Stimulated activated naive CD8-positive, alpha-beta T cell treated with anti-CD3 and anti-CD28 coated beads, Interleukin-15, amount 100 ng/mL, for 72 hours (primary cell): ENCODE data around the gene NXPH1.

Experiments used
- ATAC-seq: fragments of 150-1000 bp; cut with Tn5 transposase; 2 replicates; pipeline ENCODE4 v1.10.0; 2021; ENCODE audit warnings: mild to moderate bottlenecking, moderate library complexity
- DNase-seq, 2 donors: peaks; one replicate each; pipeline ENCODE4 v3.0.0; 2021 to 2022
- H3K27ac Mint-ChIP-seq, 2 donors: one replicate each; pipeline ENCODE4 v1.8.0; 2022; ENCODE audit warnings: mild to moderate bottlenecking in 2 of 2, mixed read lengths in 2 of 2, moderate library complexity in 2 of 2
- H3K27me3 Mint-ChIP-seq: one replicate; pipeline ENCODE4 v1.8.0; 2022; ENCODE audit warnings: mixed read lengths
- H3K4me1 Mint-ChIP-seq: one replicate; pipeline ENCODE4 v1.8.0; 2022; ENCODE audit warnings: mild to moderate bottlenecking, mixed read lengths
- H3K4me3 Mint-ChIP-seq, 2 donors: one replicate each; pipeline ENCODE4 v1.8.0; 2022; ENCODE audit warnings: mild to moderate bottlenecking in 2 of 2, mixed read lengths in 2 of 2, moderate library complexity in 1 of 2
- H3K9me3 Mint-ChIP-seq, 2 donors: one replicate each; pipeline ENCODE4 v1.8.0; 2022; ENCODE audit warnings: mixed read lengths in 2 of 2

The NXPH1 gene

DNA sequence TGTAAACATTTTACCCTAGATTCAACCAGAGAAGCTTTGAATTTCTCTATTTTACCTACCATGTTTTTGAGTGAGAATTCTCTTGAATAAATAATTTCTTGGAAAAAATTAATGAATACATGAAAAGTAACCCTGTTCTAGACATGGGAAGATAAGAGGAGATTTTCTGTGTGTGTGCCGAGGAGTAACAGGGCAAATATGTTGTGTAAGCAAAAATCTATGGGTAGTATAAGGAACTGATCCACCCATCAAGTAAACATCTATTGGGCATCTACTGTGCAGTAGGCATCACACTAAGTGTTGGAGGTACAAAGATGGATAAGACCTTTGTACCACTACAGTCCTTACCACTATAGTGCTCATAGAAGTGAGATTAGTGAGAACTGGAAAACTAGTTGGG lies 8.2 kb upstream of the NXPH1 start:
- H3K27ac Mint-ChIP-seq = no peak overlapping the region
- no peaks in the 10 kb centered on the region for H3K4me1 Mint-ChIP-seq
- DNase-seq = no peak
- H3K27me3 Mint-ChIP-seq = no peaks in the 10 kb centered on the region
- no peak for ATAC-seq
- no peak overlapping the region for H3K4me3 Mint-ChIP-seq
- H3K9me3 Mint-ChIP-seq = no peaks in the 10 kb centered on the region

DNA sequence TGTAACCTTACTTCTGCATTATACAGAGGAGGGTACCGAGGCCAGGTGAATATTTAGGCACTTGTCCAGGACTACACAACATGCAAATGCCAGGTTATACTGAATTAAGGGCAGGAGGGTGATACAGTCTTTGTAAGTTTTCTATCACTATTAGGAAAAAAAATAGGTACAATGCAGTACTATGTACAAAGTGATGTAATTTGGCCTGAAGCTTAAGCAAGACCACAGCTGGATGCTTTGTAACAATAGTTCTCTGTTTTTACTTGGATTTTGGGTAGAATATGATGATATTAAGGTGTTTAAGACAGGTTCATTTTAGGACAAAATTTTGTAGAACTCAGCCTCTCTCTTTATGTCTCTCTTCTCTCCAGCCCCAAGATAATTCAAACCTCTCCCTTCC lies 2.8 kb upstream of the NXPH1 start:
- Mint-ChIP-seq H3K27ac (no peak overlapping the region), H3K27me3 (peaks cover 36% of the 10 kb centered on the region), H3K9me3 (peaks cover 0 to 4% of the 10 kb centered on the region in 2 donors), H3K4me1 (peaks cover 27% of the 10 kb centered on the region), H3K4me3 (no peak overlapping the region)
- DNase-seq = no peak
- ATAC-seq = no peak

DNA sequence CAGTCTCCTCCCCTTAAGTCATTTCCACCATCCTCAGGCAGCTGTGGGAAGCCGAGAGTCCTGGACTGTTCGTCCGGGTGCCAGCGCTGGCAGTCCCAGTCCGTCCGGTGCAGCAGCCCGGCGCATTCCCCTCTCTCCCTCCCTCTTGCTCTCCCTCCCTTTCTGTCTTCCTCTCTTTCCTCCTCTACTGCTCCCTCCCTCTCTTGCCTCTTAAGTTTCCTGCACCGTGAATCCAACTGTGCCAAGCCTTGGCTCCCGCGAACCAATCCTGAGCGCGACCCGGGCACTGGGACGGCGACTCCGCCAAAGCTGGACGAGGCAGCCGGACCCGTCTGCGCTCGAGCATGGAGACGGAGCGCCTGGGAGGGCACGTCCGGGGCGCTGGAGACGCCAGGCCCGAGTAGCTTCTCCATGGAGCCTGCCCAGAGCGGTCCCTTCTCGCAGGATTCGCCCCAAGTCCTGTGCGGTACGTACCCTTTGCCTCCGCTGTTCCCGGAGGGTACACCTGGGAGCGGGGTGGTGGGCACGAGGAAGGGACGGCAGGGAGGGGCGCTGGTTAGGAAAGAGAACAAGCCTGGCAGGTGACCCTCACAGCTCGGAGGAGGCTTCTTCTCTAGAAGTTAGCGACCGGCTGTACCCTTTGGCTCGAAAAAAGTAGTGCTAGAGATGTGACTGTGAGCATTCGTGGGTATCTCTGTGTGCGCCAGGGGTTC lies 1.0 kb downstream of the NXPH1 start:
- ATAC-seq = no peak
- peaks cover 35% of the 10 kb centered on the region for H3K4me1 Mint-ChIP-seq
- peaks cover 0 to 4% of the 10 kb centered on the region in 2 donors for H3K9me3 Mint-ChIP-seq
- peak overlapping the region in 1 of 2 donors; percentile 51 for H3K4me3 Mint-ChIP-seq
- no peak for DNase-seq
- H3K27me3 Mint-ChIP-seq = peaks cover 72% of the 10 kb centered on the region
- H3K27ac Mint-ChIP-seq = no peak overlapping the region

DNA sequence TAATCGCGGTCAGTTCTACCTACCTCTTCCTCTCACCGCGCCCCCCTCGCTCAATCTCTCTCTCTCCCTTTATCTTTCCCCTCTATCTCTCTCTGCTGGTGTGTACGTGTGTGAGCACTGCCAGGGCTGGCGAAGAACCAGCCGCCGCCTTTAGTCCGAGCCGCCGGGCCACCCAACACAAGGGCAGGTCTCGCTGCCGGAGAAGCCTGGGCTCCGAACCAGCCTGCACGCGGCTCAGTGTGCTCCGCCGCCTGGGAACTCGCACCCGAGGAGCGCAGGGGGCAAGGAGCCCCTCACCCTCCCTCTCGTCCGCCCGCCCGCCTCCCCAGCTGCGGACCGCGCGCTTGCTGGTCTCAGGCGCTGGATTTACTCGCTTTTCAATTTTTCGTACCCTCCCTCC lies 1.7 kb downstream of the NXPH1 start:
- ATAC-seq (no peak), DNase-seq (no peak)
- no peak overlapping the region for H3K4me3 Mint-ChIP-seq
- peaks cover 79% of the 10 kb centered on the region for H3K27me3 Mint-ChIP-seq
- H3K4me1 Mint-ChIP-seq = peaks cover 35% of the 10 kb centered on the region
- no peak overlapping the region for H3K27ac Mint-ChIP-seq
- H3K9me3 Mint-ChIP-seq = peaks cover 0 to 4% of the 10 kb centered on the region in 2 donors

DNA sequence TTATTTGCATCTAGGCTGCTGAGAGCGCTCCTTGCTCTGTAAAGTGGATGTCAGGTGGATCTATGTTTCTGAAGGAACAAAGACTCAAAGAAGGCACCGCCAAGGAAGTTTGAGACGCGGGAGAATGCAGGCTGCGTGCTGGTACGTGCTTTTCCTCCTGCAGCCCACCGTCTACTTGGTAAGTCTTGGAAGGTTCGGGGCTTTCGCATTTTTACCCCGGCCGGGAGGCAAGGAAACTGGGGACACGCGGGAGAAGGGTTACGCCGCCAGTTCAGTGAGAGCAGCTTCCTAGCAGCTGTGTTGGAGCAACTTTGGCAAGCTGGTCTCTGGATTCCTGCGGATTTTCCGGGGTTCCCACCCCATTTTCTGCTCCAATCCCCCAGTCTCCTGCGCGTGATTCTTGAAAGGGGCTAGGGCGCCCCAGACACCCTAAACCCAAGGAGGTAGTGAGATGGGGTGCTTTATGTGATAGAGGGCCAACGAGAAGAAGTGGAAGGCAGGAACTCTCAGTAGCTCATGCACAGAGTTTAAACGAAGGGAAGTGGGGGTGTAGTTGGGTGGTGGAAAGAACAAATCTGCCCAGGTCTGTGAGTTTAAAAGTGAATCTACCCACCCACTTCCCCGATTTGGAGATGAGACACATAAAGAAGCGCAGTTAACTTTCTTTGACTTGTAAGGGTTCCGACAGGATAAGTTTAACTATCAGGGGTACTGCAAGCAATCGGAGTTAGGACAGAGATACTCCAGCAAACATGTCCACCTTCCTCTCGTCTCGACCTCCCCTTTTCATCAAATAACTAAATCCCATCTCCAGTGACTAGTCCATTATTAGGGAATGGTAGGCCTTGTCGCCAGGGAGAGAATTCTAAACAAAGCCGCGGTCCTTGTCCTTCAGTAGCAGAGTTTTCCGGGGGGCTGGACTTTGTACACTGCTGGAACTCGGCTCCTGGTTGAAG lies 2.5 kb downstream of the NXPH1 start:
- no peak overlapping the region for H3K4me3 Mint-ChIP-seq
- ATAC-seq = no peak
- peaks cover 0 to 4% of the 10 kb centered on the region in 2 donors for H3K9me3 Mint-ChIP-seq
- no peak for DNase-seq
- peaks cover 86% of the 10 kb centered on the region for H3K27me3 Mint-ChIP-seq
- H3K4me1 Mint-ChIP-seq = peaks cover 35% of the 10 kb centered on the region
- no peak overlapping the region for H3K27ac Mint-ChIP-seq

DNA sequence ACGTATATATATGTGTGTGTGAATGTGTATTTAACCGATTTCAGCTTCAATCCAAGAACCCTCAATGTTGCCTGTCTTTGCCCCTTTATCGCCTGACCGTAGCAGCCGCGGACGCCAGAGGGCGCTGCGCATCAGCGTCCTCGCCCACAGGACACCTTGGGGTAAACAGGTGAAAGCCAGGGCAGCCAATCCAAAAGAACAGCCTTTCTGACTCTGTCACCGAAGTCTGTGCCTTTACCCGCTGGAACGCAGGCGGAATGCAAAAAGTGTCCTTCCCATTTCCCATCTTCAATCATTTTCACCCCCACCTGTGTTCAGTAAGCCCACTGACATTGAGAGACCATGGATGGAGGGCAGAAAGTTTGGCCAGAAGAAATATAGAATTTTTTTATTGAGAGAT lies 3.6 kb downstream of the NXPH1 start:
- DNase-seq (peak; percentile 64), ATAC-seq (peak; percentile 61)
- H3K9me3 Mint-ChIP-seq = peaks cover 0 to 4% of the 10 kb centered on the region in 2 donors
- peaks cover 97% of the 10 kb centered on the region for H3K27me3 Mint-ChIP-seq
- H3K27ac Mint-ChIP-seq = no peak overlapping the region
- peaks cover 35% of the 10 kb centered on the region for H3K4me1 Mint-ChIP-seq
- H3K4me3 Mint-ChIP-seq = no peak overlapping the region

DNA sequence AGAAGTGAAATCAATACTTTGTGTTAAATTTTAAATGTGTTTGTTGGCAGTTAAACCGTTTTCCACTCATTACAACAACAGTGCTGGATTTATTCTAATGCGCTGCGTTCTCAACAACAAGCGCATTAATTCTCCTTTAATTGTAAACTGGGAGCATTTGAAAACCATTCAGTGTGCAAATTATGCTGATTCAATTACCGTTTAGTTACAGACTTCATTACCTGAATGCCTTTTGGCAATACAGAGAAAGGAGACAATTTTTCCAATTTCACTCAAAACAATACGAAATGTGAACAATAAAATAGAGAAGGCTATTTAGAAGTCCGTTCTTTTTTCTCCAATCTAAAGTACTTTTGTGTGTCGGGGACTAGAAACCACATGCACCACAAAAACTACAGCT lies 4.2 kb downstream of the NXPH1 start:
- no peak overlapping the region for H3K4me3 Mint-ChIP-seq
- DNase-seq (no peak), ATAC-seq (no peak)
- H3K4me1 Mint-ChIP-seq = peaks cover 39% of the 10 kb centered on the region
- H3K27me3 Mint-ChIP-seq = peaks cover 98% of the 10 kb centered on the region
- H3K9me3 Mint-ChIP-seq = peaks cover 4 to 5% of the 10 kb centered on the region in 2 donors
- H3K27ac Mint-ChIP-seq = no peak overlapping the region

DNA sequence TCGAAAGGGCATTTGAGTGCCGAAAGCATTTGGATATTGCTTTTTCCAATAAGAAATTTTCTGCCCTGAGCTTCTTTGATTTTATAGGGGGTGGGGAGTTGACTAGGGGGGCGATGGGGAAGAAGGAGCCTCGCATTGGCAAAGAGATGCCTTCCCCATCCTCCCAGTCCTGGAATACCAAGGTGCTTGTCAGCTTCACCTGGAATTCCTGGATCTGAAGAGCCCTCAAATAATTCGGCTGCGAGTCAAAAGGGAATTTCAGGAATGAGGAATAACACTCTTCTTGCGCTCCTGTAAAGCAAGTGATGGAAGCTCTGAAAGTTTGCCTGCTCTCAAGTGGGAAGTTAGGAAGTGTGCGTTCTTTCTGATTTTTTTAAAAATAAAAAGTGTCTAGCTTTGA lies 7.3 kb downstream of the NXPH1 start:
- no peak for ATAC-seq
- Mint-ChIP-seq H3K27ac (no peak overlapping the region), H3K27me3 (peaks cover 93% of the 10 kb centered on the region), H3K9me3 (peaks cover 9 to 20% of the 10 kb centered on the region in 2 donors), H3K4me1 (peaks cover 26% of the 10 kb centered on the region), H3K4me3 (no peak overlapping the region)
- DNase-seq = no peak

DNA sequence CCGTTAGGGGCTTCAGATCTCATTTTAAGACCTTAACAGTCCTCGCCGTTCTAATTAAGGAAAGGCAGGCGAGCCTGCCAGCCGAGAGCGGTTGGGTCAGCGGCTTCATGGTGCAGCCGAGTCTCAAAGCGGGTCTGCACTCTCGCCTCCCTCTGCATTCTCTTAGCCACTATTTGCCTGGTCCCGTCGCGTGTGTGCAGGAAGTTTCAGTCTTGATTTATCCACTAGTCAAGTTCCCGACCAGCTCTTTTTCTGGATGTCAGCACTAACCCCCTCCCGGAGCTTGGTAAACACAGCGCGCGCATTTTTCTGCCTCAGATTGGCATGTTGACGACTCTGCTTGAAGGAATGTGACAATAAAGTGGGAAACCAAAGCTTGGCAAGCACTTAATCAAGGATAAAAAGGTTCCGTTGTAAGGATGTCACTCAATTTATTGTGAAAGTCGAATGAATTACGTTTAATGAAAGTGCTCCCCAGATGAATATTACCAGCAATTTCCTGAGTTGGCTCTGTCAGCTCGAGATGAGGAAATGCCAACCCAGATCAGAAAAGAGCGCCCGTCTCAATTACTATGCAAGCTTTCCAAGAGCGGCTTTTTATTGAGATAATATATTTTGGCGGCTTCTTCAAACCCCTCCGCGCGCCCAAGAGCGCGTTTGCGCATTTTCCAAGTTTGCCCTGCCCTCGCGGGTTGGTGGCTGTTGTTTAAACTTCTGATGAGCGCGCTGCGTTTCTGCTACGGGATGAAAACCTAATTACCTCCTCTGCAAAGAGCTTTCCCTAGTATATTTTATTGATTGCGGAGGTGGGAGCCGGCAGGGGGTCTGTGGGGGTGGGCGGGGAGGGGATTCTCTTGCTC lies 7.9 kb downstream of the NXPH1 start:
- no peak overlapping the region for H3K27ac Mint-ChIP-seq
- peaks cover 9 to 20% of the 10 kb centered on the region in 2 donors for H3K9me3 Mint-ChIP-seq
- ATAC-seq (no peak), DNase-seq (no peak)
- H3K27me3 Mint-ChIP-seq = peaks cover 87% of the 10 kb centered on the region
- H3K4me1 Mint-ChIP-seq = peaks cover 24% of the 10 kb centered on the region
- H3K4me3 Mint-ChIP-seq = no peak overlapping the region

DNA sequence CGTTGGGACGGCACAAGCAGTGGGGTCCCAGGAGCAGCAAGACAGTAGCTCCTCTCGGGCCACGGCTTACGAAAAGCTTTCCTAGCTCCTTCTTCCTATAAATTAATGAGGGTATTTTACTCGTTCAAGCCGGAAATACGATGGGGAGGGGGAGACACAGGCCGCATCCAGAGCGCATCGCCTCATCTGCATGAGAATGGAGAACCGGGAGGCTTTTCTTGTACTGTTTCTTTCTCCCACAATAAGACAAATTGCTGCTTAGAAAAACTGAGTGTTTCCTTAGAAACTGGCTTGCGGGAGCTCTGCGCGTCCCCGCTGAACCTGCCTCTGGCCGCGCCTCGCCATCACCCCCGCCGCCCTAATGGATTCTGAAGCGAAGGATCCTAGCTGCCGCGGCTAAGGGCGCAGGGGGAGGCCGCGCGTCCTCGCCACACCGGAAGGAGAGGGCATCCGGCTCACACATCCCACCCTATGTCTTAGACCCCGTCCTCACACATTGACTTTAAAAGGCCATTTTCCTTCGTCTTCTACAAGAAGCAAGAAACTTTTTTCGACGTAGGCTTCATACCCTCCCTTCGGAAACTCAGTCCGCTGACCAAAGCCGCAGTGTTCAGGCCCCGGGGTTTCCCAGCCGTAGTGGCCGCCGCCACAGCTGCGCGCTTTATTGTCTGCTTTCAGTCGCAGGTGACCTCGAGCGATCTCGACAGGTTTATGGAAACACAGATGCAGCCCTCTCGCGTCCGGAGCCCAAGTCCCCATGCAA lies 8.8 kb downstream of the NXPH1 start:
- ATAC-seq = no peak
- DNase-seq = no peak
- Mint-ChIP-seq H3K4me1 (peaks cover 17% of the 10 kb centered on the region), H3K9me3 (peaks cover 9 to 20% of the 10 kb centered on the region in 2 donors), H3K27me3 (peaks cover 78% of the 10 kb centered on the region), H3K4me3 (no peak overlapping the region), H3K27ac (peak overlapping the region in 1 of 2 donors; percentile 87)

DNA sequence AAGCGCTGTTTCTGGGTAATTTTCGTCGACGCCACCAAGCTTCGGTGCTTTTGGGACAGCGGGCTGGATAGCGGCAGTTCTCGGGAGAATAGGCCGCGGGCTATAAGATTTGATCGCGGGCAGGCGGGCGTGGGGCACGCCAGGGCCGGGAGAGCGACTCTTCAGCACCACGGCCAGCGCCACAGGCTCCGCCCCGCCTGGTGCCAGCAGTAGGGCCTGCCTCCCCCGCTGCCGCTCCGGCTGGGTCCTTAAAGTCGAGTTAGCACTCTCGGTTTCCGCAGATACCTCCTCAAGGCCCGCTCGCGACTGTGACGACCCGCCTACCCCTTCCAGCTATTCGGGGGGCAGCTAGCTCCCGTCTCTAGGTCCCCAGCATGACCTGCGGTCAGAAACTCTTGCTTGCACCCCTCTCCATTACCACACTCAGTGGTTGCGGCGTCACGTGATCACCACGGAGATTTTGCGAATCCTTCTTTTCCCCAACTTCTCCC lies 9.4 kb downstream of the NXPH1 start:
- Mint-ChIP-seq H3K27ac (no peak overlapping the region), H3K4me1 (peaks cover 17% of the 10 kb centered on the region), H3K27me3 (peaks cover 72% of the 10 kb centered on the region), H3K9me3 (peaks cover 9 to 20% of the 10 kb centered on the region in 2 donors), H3K4me3 (peak overlapping the region; percentile 39 to 47)
- peak; percentile 82 for ATAC-seq
- peak; percentile 60 to 64 for DNase-seq

DNA sequence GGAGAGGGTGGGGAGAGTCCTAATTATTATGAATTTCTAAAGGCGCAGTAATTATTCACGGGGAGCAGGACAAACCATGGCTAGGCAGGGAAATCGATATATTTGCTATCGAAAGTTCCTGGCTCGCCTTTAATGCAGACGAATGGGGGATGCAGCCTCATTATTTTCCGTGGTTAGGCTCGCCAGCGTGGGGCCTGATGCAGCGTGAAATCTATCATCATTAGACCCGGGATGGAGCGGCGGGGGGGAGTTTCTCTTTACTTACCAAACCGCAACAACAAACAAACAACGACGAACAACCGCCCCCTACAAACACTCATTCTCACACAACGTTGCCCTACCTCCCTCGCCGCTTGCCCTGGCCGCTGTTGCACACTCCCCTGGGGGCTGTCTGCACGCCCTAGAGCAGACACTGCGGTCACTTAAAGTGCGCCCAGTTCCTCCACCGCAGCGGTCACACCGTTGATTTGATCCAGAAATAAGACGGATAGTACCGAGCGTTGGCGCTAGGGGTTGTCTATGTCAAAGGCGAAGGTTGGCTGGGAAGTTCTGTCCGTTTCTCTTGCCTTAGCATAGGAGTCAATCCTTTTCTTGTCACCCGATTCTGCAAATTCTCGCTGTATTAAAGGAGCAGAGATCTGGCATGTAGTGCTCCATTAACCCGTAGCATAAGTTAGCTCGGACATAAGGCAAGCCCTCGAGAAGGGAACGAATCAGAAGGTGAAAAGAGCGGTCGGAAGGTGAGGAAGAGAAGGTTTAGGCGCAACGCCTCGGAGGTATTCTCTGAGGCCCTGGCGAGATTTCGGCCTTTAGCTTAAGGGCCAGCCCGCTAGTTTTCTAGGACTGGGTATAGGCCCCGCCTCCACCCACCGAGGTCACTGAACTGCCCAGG lies 10.4 kb downstream of the NXPH1 start:
- peaks cover 62% of the 10 kb centered on the region for H3K27me3 Mint-ChIP-seq
- peak overlapping the region in 1 of 2 donors; percentile 37 for H3K27ac Mint-ChIP-seq
- peaks cover 9 to 20% of the 10 kb centered on the region in 2 donors for H3K9me3 Mint-ChIP-seq
- peak; percentile 28 for ATAC-seq
- H3K4me1 Mint-ChIP-seq = peaks cover 17% of the 10 kb centered on the region
- no peak for DNase-seq
- H3K4me3 Mint-ChIP-seq = peak overlapping the region; percentile 42 to 58

DNA sequence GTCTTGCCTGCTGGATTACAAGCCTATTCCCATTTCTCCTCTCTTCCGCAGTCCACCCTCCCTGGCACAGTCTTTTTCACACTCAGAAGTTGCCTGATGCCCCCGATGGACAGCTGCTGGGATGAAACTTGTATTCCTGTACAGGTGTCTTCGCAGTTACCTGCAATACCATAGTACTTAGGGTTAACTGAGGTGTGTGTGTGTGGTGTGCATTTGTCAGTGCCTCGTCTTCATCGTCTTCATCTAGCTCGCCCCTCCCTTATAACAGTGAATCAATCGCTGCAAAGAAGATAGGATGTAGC lies 11.0 kb downstream of the NXPH1 start:
- Mint-ChIP-seq H3K9me3 (peaks cover 9 to 20% of the 10 kb centered on the region in 2 donors), H3K27ac (no peak overlapping the region), H3K27me3 (peaks cover 58% of the 10 kb centered on the region), H3K4me3 (no peak overlapping the region), H3K4me1 (peaks cover 17% of the 10 kb centered on the region)
- ATAC-seq = peak; percentile 9
- DNase-seq = no peak

DNA sequence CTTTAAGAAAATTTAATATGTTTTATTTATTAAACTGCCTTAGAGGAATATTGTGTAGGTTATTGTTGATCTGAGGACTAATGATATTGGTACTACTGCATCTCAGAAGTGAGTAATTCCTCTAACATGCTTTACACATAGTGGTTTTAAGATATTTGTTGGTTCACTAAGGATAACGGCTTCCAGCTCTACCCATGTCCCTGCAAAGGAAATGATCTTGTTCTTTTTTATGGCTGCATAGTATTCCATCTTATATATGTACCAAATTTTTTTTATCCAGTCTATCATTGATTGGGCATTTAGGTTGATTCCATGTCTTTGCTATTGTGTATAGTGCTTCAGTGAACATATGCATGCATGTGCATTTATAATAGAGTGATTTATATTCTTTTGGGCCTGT lies 20.1 kb downstream of the NXPH1 start:
- Mint-ChIP-seq H3K4me1 (no peaks in the 10 kb centered on the region), H3K27ac (no peak overlapping the region), H3K4me3 (no peak overlapping the region), H3K27me3 (peaks cover 3% of the 10 kb centered on the region), H3K9me3 (peaks cover 0 to 5% of the 10 kb centered on the region in 2 donors)
- ATAC-seq = no peak
- DNase-seq = no peak
